ENCODE measurements around the gene KLF7. TPM values are rescaled to one million over a fixed set of nuclear protein-coding genes. Genes with fewer than 3 reads are reported as not detected.

The KLF7 gene
- polyA plus RNA-seq, 6 donors from 2014 or later = 14.2 to 25.1 (median 15.0) TPM

- Mint-ChIP-seq H3K4me3 (peak overlapping the region; percentile 95 to 100 (median 98)), H3K9me3 (no peaks in the 10 kb centered on the region), H3K27ac (peak overlapping the region in 5 of 6 donors; percentile 35 to 100 (median 98)), H3K27me3 (no peaks in the 10 kb centered on the region), H3K4me1 (peaks cover 52 to 75% (median 70%) of the 10 kb centered on the region in 3 donors), H3K36me3 (peaks cover 0 to 7% of the 10 kb centered on the region in 2 donors)
- no peak for ATAC-seq (ENCODE audit: low read depth in 2 of 2)
- no peak for DNase-seq
These were observed 2.1 kb downstream of the KLF7 start for GRCh38 chr2:207163756-207164005.

DNA sequence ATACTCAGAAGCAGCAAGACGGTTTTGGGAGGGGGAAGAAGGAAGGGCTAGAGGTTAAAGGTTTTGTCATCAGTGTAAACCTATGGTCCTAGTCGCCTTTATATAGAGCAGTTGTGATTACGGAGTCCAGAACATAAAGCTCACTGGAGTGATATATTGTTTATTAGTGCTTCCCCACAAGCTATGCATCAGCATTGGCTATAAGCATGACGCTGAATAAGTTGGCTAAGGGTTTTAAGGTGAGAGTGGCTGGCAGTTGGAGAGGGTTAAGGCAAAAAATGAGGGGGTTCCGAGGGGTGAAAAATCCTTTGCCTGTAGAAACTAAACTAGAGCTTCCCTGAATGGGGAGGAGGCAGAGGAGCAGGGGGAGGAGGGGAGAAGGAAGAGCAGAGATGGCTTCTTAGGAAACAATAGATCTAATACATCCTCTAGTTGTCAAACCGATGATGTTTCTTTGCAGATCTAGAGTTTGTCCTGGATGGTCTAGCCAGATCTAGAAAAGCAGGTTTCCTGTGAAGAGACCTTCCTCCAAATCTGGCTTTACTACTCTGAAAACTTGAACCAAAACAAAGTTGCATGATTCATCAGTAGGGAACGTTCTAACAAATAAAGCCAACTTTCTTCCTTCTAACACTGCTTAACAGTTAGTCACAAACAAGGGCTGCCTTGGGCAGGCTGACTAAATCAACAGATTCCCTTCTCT, 2.5 kb downstream of the KLF7 start:
- H3K9me3 Mint-ChIP-seq = no peaks in the 10 kb centered on the region
- no peaks in the 10 kb centered on the region for H3K27me3 Mint-ChIP-seq
- H3K4me3 Mint-ChIP-seq = peak overlapping the region; percentile 95 to 100 (median 98)
- peak overlapping the region; percentile 13 to 100 (median 48) for H3K27ac Mint-ChIP-seq
- peaks cover 48 to 71% (median 68%) of the 10 kb centered on the region in 3 donors for H3K4me1 Mint-ChIP-seq
- DNase-seq (no peak), ATAC-seq (ENCODE audit: low read depth in 2 of 2) (no peak)
- H3K36me3 Mint-ChIP-seq = peaks cover 0 to 7% of the 10 kb centered on the region in 2 donors

- H3K36me3 Mint-ChIP-seq = peaks cover 0 to 15% of the 10 kb centered on the region in 2 donors
- peak overlapping the region in 3 of 8 donors; percentile 96 to 98 (median 98) for H3K4me3 Mint-ChIP-seq
- no peak for ATAC-seq (ENCODE audit: low read depth in 2 of 2)
- H3K27me3 Mint-ChIP-seq = no peaks in the 10 kb centered on the region
- peak overlapping the region in 3 of 6 donors; percentile 36 to 91 (median 62) for H3K27ac Mint-ChIP-seq
- peaks cover 0 to under 1% (median 0%) of the 10 kb centered on the region in 7 donors for H3K9me3 Mint-ChIP-seq
- H3K4me1 Mint-ChIP-seq = peaks cover 51 to 71% (median 66%) of the 10 kb centered on the region in 3 donors
- no peak for DNase-seq
These were observed 3.4 kb downstream of the KLF7 start for GRCh38 chr2:207162316-207162715.

DNA sequence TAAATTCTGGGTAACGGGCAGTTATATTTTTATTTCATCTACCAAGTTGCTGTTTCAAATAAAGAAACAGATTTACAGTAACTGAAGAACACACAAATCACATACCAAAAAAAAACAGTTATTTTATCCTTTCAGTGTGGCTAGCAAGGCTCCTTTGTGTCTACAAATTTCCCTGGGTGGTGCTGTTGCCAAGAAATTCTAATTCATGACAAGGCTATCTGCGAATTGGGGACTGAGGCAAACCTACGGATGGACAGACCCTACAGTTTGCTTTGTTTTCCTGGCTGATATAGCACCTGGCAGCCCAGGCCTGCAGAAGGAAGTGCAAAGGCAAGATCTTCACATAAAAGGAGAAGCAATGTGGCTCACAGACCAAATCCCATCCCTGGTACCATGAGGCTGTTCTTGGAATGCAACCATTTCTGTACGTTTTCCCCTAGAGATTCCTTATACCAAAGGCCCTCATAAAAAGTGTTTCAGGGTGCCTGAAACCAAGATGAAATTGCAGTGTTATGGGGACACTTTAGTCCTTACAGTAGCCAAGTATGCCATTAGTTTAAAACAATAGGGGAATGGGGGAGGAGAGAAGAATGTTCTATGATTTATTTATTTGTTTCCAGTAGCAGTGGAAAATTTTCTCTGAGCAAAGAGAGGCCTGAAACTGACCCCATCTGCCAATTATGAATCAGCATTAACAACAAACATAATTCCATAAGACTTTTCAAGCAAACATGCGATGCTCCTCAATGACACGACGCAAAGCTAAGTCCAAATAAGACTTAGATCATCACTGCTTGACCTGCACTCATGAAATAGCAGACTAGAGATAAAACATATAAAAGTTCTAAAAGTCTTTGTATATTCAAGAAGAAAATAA, 4.3 kb downstream of the KLF7 start:
- Mint-ChIP-seq H3K9me3 (peaks cover 0 to 3% (median 0%) of the 10 kb centered on the region in 7 donors), H3K36me3 (peaks cover 0 to 20% of the 10 kb centered on the region in 2 donors), H3K4me1 (peaks cover 51 to 72% (median 69%) of the 10 kb centered on the region in 3 donors)

DNA sequence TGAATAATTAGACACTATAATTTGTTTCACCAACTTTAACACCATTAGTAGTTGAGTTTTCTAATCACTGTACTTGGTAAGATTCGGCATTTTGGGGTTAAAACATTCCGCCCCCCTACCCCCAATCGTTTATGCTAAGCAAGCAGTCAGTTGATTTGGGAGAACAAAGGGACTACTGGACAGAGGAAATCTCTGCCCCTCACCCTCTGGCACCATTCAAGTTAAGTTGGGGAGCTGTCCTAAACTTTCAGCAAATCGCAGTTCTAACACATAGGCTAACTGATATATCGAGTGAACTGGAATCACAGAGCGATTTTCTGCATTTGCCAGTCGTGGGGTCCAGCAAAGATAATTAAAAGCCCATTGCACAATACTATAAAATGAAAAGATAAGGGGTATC, 5.6 kb downstream of the KLF7 start:
- ATAC-seq (ENCODE audit: low read depth in 2 of 2) = no peak
- no peaks in the 10 kb centered on the region for H3K27me3 Mint-ChIP-seq
- H3K4me3 Mint-ChIP-seq = peak overlapping the region in 1 of 8 donors; percentile 40
- H3K4me1 Mint-ChIP-seq = peaks cover 58 to 82% (median 74%) of the 10 kb centered on the region in 3 donors
- peaks cover 0 to 12% of the 10 kb centered on the region in 2 donors for H3K36me3 Mint-ChIP-seq
- H3K9me3 Mint-ChIP-seq = peaks cover 0 to 3% (median 0%) of the 10 kb centered on the region in 7 donors
- H3K27ac Mint-ChIP-seq = no peak overlapping the region
- no peak for DNase-seq

More for the DNA sequence above, 4.3 kb downstream of the KLF7 start:
- peak overlapping the region in 2 of 8 donors; percentile 59 for H3K4me3 Mint-ChIP-seq
- DNase-seq = no peak
- ATAC-seq (ENCODE audit: low read depth in 2 of 2) = no peak
- no peaks in the 10 kb centered on the region for H3K27me3 Mint-ChIP-seq
- no peak overlapping the region for H3K27ac Mint-ChIP-seq

DNA sequence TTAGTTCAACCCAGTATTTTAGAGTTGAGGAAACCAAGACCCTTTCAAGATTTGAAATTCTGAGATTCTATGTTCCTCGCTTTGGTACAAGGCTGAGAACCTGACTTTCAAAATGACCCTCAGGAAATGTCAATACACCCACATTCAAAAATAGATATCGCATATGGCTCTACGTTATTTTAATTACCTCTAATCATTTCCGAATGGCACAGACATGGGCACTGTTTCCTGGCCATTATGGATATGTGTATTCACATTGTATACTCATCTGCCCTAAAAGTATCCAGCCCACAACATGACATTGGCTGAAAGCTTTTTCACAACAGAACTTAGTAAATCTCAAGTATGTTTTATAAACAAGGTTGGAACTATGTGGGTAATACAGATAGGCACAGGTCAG, 6.7 kb downstream of the KLF7 start:
- no peak for ATAC-seq (ENCODE audit: low read depth in 2 of 2)
- no peak overlapping the region for H3K27ac Mint-ChIP-seq
- H3K4me1 Mint-ChIP-seq = peaks cover 59 to 86% (median 74%) of the 10 kb centered on the region in 3 donors
- H3K9me3 Mint-ChIP-seq = peaks cover 0 to 3% (median 0%) of the 10 kb centered on the region in 7 donors
- DNase-seq = no peak
- peaks cover 0 to 12% of the 10 kb centered on the region in 2 donors for H3K36me3 Mint-ChIP-seq
- H3K4me3 Mint-ChIP-seq = no peak overlapping the region
- no peaks in the 10 kb centered on the region for H3K27me3 Mint-ChIP-seq

DNA sequence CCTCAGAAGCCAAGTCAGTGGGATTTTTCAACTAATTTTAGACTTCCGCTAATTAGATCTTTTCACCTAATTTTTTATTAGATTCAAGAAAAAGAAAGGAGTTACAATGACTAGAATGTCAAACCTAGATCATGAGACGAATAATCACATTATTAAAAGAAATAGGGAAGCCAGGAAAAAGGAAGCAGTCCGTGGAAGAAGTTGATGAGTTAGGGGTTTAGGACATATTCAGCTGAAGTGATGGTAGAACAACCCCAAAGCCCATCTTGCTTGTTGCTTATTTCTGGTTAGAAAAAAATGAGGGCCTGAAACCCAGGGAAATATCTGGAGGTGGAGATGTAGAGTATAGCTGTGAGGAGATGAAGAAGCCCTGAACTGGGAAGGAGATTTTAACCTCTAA, 8.0 kb downstream of the KLF7 start:
- DNase-seq (no peak), ATAC-seq (ENCODE audit: low read depth in 2 of 2) (no peak)
- H3K4me3 Mint-ChIP-seq = peak overlapping the region in 1 of 8 donors; percentile 13
- peaks cover 62 to 85% (median 70%) of the 10 kb centered on the region in 3 donors for H3K4me1 Mint-ChIP-seq
- peak overlapping the region in 5 of 6 donors; percentile 6 to 93 (median 38) for H3K27ac Mint-ChIP-seq
- H3K36me3 Mint-ChIP-seq = peaks cover 0 to 12% of the 10 kb centered on the region in 2 donors
- H3K27me3 Mint-ChIP-seq = no peaks in the 10 kb centered on the region
- peaks cover 0 to 3% (median 0%) of the 10 kb centered on the region in 7 donors for H3K9me3 Mint-ChIP-seq

- DNase-seq (no peak), ATAC-seq (ENCODE audit: low read depth in 2 of 2) (no peak)
- Mint-ChIP-seq H3K9me3 (peaks cover 0 to 3% (median 0%) of the 10 kb centered on the region in 7 donors), H3K36me3 (peaks cover 0 to 12% of the 10 kb centered on the region in 2 donors), H3K4me3 (peak overlapping the region in 1 of 8 donors; percentile 20), H3K4me1 (peaks cover 63 to 85% (median 70%) of the 10 kb centered on the region in 3 donors), H3K27ac (peak overlapping the region in 4 of 6 donors; percentile 6 to 93 (median 72)), H3K27me3 (no peaks in the 10 kb centered on the region)
These were observed 8.6 kb downstream of the KLF7 start for GRCh38 chr2:207157162-207157481.

- DNase-seq (no peak), ATAC-seq (ENCODE audit: low read depth in 2 of 2) (no peak)
- Mint-ChIP-seq H3K27ac (peak overlapping the region in 1 of 6 donors; percentile 72), H3K4me1 (peaks cover 65 to 85% (median 70%) of the 10 kb centered on the region in 3 donors), H3K27me3 (no peaks in the 10 kb centered on the region), H3K36me3 (peaks cover 0 to 12% of the 10 kb centered on the region in 2 donors), H3K9me3 (peaks cover 0 to 3% (median 0%) of the 10 kb centered on the region in 7 donors), H3K4me3 (peak overlapping the region in 2 of 8 donors; percentile 42 to 63)
These were observed 9.1 kb downstream of the KLF7 start for GRCh38 chr2:207156451-207157161.

GRCh38 chr2:207155516-207156444, 10.0 kb downstream of the KLF7 start:
- Mint-ChIP-seq H3K27me3 (no peaks in the 10 kb centered on the region), H3K4me3 (peak overlapping the region in 4 of 8 donors; percentile 4 to 63 (median 48)), H3K9me3 (peaks cover 0 to 3% (median 0%) of the 10 kb centered on the region in 7 donors), H3K27ac (peak overlapping the region in 4 of 6 donors; percentile 39 to 72 (median 58)), H3K4me1 (peaks cover 58 to 85% (median 68%) of the 10 kb centered on the region in 3 donors), H3K36me3 (peaks cover 0 to 12% of the 10 kb centered on the region in 2 donors)
- ATAC-seq (ENCODE audit: low read depth in 2 of 2) (no peak), DNase-seq (no peak)

DNA sequence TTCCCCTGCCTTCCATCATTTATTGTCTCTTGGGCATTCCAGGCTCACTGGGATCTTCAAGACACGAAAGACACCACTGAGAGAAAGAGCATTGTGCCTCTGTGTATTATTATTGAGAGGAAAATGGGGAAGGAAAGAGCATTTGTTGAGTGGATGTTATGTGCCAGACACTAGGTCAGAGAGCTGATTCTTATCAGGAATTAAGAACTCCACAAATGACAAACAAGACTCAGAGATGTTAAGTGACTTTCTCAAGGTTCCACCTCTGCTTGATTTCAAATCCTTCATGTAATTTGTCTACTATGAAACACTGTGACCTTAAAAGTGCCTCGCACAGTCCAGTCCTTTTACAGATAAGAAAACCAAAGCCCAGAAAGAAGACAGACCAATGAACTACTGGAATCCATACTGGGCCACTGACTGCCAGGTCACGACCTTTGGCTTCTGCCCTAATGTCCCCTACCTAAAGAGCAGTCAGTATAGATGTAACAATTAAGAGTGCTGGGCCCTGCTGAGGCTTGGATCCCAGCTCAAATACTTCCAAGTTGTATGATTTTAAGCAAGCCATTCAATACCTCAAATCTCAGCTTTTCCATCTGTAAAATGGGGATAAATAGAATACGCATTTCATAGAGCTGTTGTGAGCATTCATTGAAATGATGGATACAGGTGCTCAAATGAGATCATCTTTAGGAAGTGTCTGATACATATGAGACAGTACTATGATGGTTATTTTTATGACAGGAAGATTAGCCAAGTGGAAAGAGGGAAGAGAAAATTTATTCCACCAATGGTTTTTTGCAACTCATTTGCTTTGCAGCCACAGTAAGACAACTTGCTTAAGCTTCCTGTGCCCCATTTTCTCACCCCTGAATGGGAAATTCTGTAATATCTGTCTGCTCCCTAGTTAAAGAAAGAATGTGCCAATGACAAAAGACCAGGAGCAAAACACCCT, 10.9 kb downstream of the KLF7 start:
- Mint-ChIP-seq H3K4me1 (peaks cover 67 to 87% (median 78%) of the 10 kb centered on the region in 3 donors), H3K36me3 (peaks cover 0 to 12% of the 10 kb centered on the region in 2 donors), H3K27ac (peak overlapping the region; percentile 7 to 63 (median 42)), H3K27me3 (no peaks in the 10 kb centered on the region), H3K9me3 (peaks cover 0 to 3% (median 0%) of the 10 kb centered on the region in 7 donors), H3K4me3 (peak overlapping the region in 2 of 8 donors; percentile 7 to 55)
- no peak for DNase-seq
- peak in 1 of 2 donors; percentile 15 for ATAC-seq (ENCODE audit: low read depth in 2 of 2)

Data from naive B cell (primary cell).